GM18507 (cell line): Measurements from ENCODE around the gene DNM1L.

Experiments
- DNase-seq: peaks from one replicate; pipeline ENCODE4 v3.0.0; 2011; ENCODE audit warnings: low read depth; ENCODE audit not compliant: insufficient read length; ENCODE audit errors: extremely low spot score
- FAIRE-seq: peaks from 2 replicates; lab custom pipeline; 2011; peaks lifted over from hg19 to GRCh38; lab: Jason Lieb, UNC

The DNM1L gene

DNA sequence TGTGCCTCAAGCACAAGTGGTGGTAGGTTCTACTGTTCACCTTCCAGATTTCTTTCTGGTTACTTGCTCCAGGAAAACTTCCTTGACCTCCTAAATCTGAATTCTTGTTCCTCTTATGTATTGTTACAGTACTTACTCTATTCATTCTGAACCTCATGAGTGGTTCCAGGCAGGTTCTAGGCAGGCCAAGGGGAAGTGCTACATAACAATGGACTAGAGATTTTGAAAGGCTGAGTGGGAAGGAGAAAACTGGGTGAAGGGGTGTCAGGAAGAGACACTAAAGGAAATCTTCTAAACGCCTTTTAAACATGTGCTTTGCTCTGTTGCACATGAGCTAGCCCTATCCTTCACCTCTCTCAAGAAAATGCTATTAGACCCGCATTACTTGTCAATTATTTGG, 75.0 kb downstream of the DNM1L start:
- DNase-seq: no peak
- FAIRE-seq: no peak

- FAIRE-seq: peak; percentile 78
Measured at GRCh38 chr12:32755051-32755653, 76.1 kb downstream of the DNM1L start.

DNA sequence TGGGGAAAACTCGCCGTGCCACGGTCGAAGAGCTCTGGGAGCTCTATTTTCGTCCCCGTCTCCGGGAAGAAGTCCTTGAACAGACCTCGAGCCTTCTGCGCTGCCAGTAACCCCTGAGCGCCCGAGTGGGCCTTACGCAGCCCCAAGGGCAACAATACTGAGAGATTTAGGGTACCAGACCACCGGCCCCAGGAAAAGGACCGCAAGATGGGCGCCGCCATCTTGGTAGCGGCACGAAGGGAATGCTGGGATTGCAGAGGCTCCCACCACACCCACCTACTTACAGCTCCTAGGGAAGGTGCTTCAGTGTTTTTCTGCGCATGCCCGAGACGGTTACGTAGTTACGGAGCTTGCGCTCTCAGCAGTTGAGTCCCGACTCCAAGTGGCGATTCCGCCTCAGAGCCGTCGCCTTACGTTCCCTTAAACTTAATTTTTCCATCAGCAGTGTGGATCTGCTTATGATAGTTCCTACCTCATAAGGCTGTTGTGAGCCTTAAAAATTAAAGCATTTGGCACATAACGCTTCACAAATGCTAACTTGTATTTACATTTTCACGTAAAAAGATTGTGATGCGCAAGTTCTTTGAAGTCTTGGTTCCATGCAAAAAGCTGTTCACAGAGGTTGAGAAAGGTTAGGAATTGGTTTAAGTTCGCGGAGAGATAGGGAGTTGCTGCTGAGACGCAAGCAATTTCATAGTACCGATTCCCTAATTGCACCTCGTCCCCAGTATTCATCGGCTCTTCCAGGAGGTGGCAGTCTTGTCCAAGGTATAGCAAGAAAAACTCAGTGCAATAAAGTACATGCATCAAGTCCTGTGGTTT, 76.8 kb downstream of the DNM1L start, which contains the start of gene YARS2:
YARS2 (minus strand) TSS at position 244 of the 822 bp plus-strand sequence; CDS start at position 221, 23 bp downstream.
- DNase-seq: peak; percentile 71
- peak; percentile 99 for FAIRE-seq

More at GRCh38 chr12:32755051-32755653, 76.1 kb downstream of the DNM1L start:
- DNase-seq: peak; percentile 30

DNA sequence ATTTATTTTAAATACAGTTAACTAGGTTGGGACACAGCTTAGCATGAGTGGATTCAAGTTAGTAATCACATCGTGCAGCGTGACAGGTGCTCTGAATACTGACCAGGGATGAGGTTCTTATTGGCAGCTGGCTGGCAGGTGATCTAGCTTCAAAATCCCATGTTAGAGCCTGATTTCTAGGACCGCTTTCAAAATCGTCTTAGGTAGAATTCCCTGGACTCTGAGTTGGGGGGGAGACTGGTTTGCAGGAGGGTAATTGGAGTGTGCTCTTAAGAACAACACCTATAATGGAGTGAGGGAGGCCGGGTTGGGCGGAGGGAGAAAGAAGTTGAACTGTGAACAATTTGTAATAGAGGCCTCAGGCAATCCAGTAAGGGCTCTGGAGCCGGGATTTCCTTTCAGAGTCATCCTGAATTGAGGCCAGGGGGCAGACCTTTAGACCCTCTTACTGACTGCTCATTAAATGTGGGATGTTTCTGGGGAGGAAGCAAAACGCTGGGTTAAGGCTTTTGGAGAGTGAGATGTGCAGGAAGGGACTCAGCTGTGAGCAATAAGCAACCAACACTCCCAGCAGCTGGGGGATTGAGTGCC, 77.5 kb downstream of the DNM1L start:
- FAIRE-seq (no peak), DNase-seq (no peak)

DNA sequence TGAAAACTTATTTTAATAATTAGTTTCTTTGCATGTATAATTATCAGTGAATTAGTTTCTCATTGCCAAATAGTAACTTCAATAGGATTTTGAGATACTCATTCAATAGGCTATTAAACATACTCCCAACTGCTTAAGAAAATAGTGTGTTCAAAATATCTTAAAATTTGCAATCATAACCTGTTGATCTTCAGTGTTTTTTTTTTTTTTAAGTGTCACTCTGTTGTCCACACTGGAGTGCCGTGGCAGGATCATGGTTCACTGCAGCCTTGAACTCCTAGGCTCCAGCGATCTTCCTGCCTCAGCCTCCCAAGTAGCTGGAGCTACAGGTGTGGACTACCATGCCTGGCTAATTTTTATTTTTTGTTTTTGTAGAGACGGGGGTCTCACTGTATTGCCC, 78.1 kb downstream of the DNM1L start:
- no peak for FAIRE-seq
- DNase-seq: no peak

- FAIRE-seq: no peak
- no peak for DNase-seq
Measured at GRCh38 chr12:32761716-32762115, 82.6 kb downstream of the DNM1L start.

- FAIRE-seq (no peak), DNase-seq (no peak)
Measured at GRCh38 chr12:32765906-32766305, 86.8 kb downstream of the DNM1L start.

- DNase-seq (no peak), FAIRE-seq (no peak)
Measured at GRCh38 chr12:32768518-32768917, 89.4 kb downstream of the DNM1L start.

DNA sequence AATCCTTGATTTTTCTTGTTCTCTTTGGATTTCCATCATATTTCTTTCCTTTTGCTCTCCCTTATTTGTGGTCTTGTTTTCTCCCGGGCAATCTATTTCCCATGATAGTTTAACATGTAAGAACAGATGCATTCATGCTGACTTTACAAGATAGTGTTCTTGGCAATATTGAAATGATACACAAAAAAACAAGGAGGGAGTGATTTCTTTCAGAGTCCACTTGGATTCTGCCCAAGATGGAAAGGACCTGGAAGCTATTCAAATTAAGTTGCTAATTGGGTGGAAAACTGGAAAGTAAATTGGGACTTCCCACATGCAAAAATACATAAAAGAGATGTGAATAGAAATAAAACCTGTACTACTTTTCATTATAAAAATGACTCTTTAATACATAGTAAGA, 91.0 kb downstream of the DNM1L start:
- FAIRE-seq: no peak

DNA sequence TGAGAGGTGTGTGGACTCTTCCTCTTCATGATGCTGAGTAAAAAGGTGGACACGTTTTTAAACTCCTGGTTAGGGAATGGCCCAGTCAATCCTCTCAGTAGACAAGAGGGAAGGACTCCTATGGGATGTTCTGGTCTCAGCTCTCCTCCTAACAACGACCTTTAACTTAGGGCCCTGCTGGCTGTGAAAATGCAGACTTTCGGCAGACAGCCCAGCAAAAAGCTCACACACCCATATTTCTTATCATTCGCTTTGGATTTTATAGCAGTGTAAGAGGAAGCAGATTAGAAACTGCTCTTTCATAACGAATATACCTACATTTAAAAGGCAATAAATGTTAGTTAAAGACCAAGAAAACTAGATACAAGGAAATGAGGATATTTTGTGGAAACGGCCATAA, 94.6 kb downstream of the DNM1L start:
- DNase-seq: no peak
- no peak for FAIRE-seq

More for the DNA sequence above, 91.0 kb downstream of the DNM1L start:
- no peak for DNase-seq

GRCh38 chr12:32776258-32776657, 97.2 kb downstream of the DNM1L start:
- FAIRE-seq: no peak
- no peak for DNase-seq

- no peak for FAIRE-seq
- DNase-seq: no peak
Measured at GRCh38 chr12:32777159-32777558, 98.1 kb downstream of the DNM1L start.

- FAIRE-seq: no peak
- no peak for DNase-seq
Measured at GRCh38 chr12:32777691-32778175, 98.6 kb downstream of the DNM1L start.

DNA sequence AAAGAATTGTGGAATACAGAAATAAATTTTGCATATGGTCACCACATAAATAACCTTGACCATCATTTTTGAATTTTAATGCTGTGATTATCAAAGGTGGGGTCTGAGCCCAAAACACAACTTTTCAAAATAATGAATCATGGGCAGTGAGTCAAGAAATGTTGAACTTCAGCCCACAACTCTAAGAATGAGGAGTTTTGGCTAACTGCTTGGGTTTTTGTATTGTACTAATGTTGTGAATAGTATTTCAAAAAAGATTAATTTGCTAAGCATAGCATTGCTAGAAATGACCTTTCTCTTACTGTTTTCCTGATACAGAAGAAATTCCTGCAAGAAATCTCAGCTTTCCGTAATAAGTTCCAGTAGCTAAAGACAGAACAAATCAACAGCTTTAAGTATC, 101.0 kb downstream of the DNM1L start:
- DNase-seq: no peak
- no peak for FAIRE-seq

GRCh38 chr12:32783029-32783428, 103.9 kb downstream of the DNM1L start:
- FAIRE-seq: no peak
- no peak for DNase-seq

GRCh38 chr12:32785557-32785956, 106.5 kb downstream of the DNM1L start:
- no peak for FAIRE-seq
- no peak for DNase-seq

DNA sequence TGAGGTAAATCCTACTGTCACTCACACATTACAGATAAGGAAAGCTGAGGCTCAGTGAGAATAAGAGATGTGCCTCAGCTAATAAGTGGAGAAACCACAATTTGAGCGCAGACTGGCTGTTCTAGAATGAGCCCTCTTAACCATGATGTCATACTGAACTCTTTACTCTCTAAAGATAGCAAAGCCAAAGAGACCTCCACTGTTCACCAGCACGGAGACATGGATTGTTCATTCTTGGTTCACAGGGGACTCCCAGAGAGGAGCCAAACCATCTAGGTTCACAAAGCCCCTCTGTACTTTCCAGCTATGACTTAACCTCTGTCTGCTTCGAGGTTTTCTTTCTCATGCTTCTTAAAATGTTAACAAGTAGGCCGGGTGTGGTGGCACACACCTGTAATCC, 109.3 kb downstream of the DNM1L start:
- FAIRE-seq (no peak), DNase-seq (no peak)

DNA sequence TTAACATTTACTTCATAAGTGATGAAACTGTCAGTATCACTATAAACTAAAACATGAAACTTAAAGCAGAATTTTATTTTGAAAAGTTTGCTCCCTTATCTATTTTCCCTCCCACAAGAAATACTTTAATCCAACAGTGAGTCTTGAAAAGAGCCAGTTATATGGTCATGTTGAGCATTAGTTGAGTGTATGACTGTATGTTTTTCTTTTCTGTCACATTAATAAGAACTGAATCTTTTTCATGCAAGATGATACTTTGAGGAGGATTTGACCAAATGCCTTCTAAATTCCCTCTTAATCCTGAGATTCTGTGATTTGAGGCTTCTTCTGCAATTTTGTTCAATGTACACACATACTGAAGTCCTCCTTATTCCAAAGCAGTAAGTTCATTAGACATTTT, 110.3 kb downstream of the DNM1L start:
- FAIRE-seq: no peak
- no peak for DNase-seq

GRCh38 chr12:32789916-32790315, 110.8 kb downstream of the DNM1L start:
- no peak for DNase-seq
- no peak for FAIRE-seq

- FAIRE-seq (no peak), DNase-seq (no peak)
Measured at GRCh38 chr12:32794281-32794680, 115.2 kb downstream of the DNM1L start.
